ENCODE results near the gene PIBF1. TPM values are rescaled to one million over a fixed set of nuclear protein-coding genes. Genes with fewer than 3 reads are reported as not detected.
A peak's percentile ranks its signal among the peaks of the same experiment; 100 is the strongest.

Gene PIBF1
- total RNA-seq, result 10 to 100 TPM; 11.5 to 18.3 TPM

- TF ChIP-seq, protein P1, sequence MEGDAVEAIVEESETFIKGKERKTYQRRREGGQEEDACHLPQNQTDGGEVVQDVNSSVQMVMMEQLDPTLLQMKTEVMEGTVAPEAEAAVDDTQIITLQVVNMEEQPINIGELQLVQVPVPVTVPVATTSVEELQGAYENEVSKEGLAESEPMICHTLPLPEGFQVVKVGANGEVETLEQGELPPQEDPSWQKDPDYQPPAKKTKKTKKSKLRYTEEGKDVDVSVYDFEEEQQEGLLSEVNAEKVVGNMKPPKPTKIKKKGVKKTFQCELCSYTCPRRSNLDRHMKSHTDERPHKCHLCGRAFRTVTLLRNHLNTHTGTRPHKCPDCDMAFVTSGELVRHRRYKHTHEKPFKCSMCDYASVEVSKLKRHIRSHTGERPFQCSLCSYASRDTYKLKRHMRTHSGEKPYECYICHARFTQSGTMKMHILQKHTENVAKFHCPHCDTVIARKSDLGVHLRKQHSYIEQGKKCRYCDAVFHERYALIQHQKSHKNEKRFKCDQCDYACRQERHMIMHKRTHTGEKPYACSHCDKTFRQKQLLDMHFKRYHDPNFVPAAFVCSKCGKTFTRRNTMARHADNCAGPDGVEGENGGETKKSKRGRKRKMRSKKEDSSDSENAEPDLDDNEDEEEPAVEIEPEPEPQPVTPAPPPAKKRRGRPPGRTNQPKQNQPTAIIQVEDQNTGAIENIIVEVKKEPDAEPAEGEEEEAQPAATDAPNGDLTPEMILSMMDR (IDR thresholded peaks at IDR 0.05), result no peak
- Histone ChIP-seq H3K27me3 (replicated peaks; ENCODE audit: insufficient read depth) (no peaks in the 10 kb centered on the region), H3K27ac (peak within 1 kb of the TSS; percentile 86 to 88), H3K4me3 (peak within 1 kb of the TSS; percentile 97), H3K36me3 (peaks cover 14% of the 10 kb centered on the region), H3K9me3 (no peaks in the 10 kb centered on the region), H3K4me1 (ENCODE audit: control insufficient read depth in 1 of 2, low read depth in 2 of 2) (peaks cover 30 to 35% of the 10 kb centered on the region in 2 donors)
- DNase-seq (ENCODE audit: low spot score) (peak; percentile 92), ATAC-seq (ENCODE audit: insufficient number of reproducible peaks, low FRiP score, low read depth) (peak; percentile 95)
Observed at GRCh38 chr13:72781451-72782439, at the start of gene PIBF1, which contains the start of gene DIS3. Gene PIBF1 (plus strand): TSS chr13:72782133. CDS start chr13:72783470, 1,337 bp downstream. Gene DIS3 (minus strand): TSS chr13:72781900. CDS start chr13:72781832, 68 bp downstream.

DNA sequence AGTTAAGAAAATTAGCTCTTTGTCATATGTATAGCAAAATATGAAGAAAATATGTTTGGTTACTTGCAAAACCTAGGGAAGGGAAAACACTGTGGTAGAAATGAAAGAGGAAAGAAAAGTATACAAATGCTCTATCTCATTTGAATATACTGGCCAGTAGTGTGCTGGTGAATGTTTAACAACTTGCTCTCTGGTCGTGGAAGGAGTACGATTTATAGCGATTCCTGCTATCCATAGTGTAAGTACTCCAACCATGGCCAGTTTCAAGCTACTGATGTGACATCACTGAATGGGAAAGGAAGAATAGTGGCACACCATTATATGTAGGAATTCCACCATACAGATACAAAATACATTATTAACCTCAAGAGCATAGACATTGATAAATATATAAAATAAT, 44.9 kb upstream of the PIBF1 start:
- ATAC-seq (ENCODE audit: insufficient number of reproducible peaks, low FRiP score, low read depth) (no peak), DNase-seq (ENCODE audit: low spot score) (no peak)
- H3K9me3 ChIP-seq, result no peaks in the 10 kb centered on the region
- TF ChIP-seq, protein P1 (IDR thresholded peaks at IDR 0.05), result no peak
- no peaks in the 10 kb centered on the region for H3K4me1 ChIP-seq (ENCODE audit: control insufficient read depth in 1 of 2, low read depth in 2 of 2)
- no peaks in the 10 kb centered on the region for H3K27me3 ChIP-seq (replicated peaks; ENCODE audit: insufficient read depth)
- H3K4me3 ChIP-seq, result no peak overlapping the region
- peaks cover 5% of the 10 kb centered on the region for H3K36me3 ChIP-seq
- H3K27ac ChIP-seq, result no peak overlapping the region

DNA sequence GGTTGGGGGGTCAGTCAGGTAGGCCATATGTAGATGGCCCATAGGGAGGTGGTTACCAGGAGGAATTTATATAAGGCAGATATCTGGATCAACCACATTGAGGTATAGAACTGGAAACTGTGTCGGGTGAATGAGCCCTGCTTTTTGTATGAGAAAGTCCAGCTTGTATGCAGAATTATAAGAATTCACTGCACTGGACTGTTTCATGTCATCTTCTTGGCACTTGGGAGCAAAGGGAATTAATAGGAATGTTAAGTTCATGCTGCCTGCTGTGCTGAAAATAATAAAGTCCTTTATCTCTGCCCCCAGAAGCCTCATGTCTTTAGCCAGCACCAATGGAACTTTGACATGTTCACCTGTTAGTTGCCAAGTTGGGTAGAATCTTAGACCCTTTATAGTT, 41.9 kb upstream of the PIBF1 start:
- no peak overlapping the region for H3K27ac ChIP-seq
- H3K4me3 ChIP-seq, result no peak overlapping the region
- H3K4me1 ChIP-seq (ENCODE audit: control insufficient read depth in 1 of 2, low read depth in 2 of 2), result no peaks in the 10 kb centered on the region
- TF ChIP-seq, protein P1 (IDR thresholded peaks at IDR 0.05), result no peak
- DNase-seq (ENCODE audit: low spot score), result no peak
- no peaks in the 10 kb centered on the region for H3K27me3 ChIP-seq (replicated peaks; ENCODE audit: insufficient read depth)
- H3K36me3 ChIP-seq, result peaks cover 5% of the 10 kb centered on the region
- H3K9me3 ChIP-seq, result no peaks in the 10 kb centered on the region
- ATAC-seq (ENCODE audit: insufficient number of reproducible peaks, low FRiP score, low read depth), result no peak

DNA sequence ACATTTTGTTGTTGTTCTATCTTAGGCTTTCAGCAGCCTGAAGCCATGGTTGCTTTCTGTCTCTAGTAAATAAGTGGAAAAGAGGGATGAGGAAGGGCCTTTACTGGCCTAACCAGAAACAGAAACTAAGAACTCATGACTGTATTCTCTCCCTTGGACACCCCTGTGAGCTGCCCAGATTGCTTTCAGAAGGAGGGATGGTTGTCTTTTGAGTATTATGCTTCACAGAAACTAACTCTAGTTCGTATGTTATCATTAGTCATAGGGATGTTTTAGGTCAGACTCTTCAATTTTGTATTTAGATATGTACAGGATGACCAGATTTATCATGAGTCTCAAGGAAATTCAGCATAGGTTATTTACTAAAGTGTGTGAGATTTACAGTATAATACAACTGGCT, 36.7 kb upstream of the PIBF1 start:
- H3K9me3 ChIP-seq, result no peaks in the 10 kb centered on the region
- no peaks in the 10 kb centered on the region for H3K27me3 ChIP-seq (replicated peaks; ENCODE audit: insufficient read depth)
- DNase-seq (ENCODE audit: low spot score), result no peak
- no peak overlapping the region for H3K4me3 ChIP-seq
- no peak overlapping the region for H3K27ac ChIP-seq
- TF ChIP-seq, protein P1 (IDR thresholded peaks at IDR 0.05), result no peak
- H3K36me3 ChIP-seq, result no peaks in the 10 kb centered on the region
- H3K4me1 ChIP-seq (ENCODE audit: control insufficient read depth in 1 of 2, low read depth in 2 of 2), result no peaks in the 10 kb centered on the region
- ATAC-seq (ENCODE audit: insufficient number of reproducible peaks, low FRiP score, low read depth), result no peak

- no peak overlapping the region for H3K27ac ChIP-seq
- DNase-seq (ENCODE audit: low spot score) (no peak), ATAC-seq (ENCODE audit: insufficient number of reproducible peaks, low FRiP score, low read depth) (no peak)
- no peaks in the 10 kb centered on the region for H3K27me3 ChIP-seq (replicated peaks; ENCODE audit: insufficient read depth)
- no peak overlapping the region for H3K4me3 ChIP-seq
- no peaks in the 10 kb centered on the region for H3K9me3 ChIP-seq
- H3K36me3 ChIP-seq, result peaks cover 16% of the 10 kb centered on the region
- H3K4me1 ChIP-seq (ENCODE audit: control insufficient read depth in 1 of 2, low read depth in 2 of 2), result no peaks in the 10 kb centered on the region
- TF ChIP-seq, protein P1 (IDR thresholded peaks at IDR 0.05), result no peak
Observed at GRCh38 chr13:72751220-72751619, 30.7 kb upstream of the PIBF1 start.

All from thoracic aorta (tissue), 2 donors.